ENCODE data around the gene ETNK1. TPM values are rescaled to one million over a fixed set of nuclear protein-coding genes. Genes with fewer than 3 reads are reported as not detected.

Gene ETNK1
- total RNA-seq, 2 experiments from 2014 or later, result 24.3 to 26.4 TPM

- H3K36me3 ChIP-seq (ENCODE audit: insufficient read depth, low read length), result peaks cover 17% of the 10 kb centered on the region
- TF ChIP-seq CTCF (IDR thresholded peaks at IDR 0.05), result no peak
- no peaks in the 10 kb centered on the region for H3K27me3 Mint-ChIP-seq
- no peaks in the 10 kb centered on the region for H3K4me1 ChIP-seq (ENCODE audit: insufficient read depth, low read length)
- H3K4me3 Mint-ChIP-seq, result no peak overlapping the region
- DNase-seq (no peak), ATAC-seq (ENCODE audit: poor library complexity) (no peak)
- H3K4me1 Mint-ChIP-seq (ENCODE audit: low read depth), result peaks cover 23% of the 10 kb centered on the region
- H3K4me3 ChIP-seq (ENCODE audit: low read length), result no peak overlapping the region
- intact Hi-C loops (cut with DNase I, micrococcal nuclease), result no loop called here
- no peaks in the 10 kb centered on the region for H3K9me3 ChIP-seq (ENCODE audit: control insufficient read depth in 1 of 2, insufficient read depth in 1 of 2, low read length in 2 of 2)
- no peak overlapping the region for H3K27ac ChIP-seq (ENCODE audit: low read depth in 1 of 2, low read length in 2 of 2)
- no peak overlapping the region for H3K27ac Mint-ChIP-seq
- peaks cover 65% of the 10 kb centered on the region for H3K36me3 Mint-ChIP-seq (ENCODE audit: low read depth)
- ChIA-PET CTCF (interaction anchor here (0.8 kb wide), 1 partner anchor 11 kb away, joined by 3 read pairs; no protein-coding TSS in a partner anchor), POLR2A (no interaction called here)
- H3K9me3 Mint-ChIP-seq, result no peaks in the 10 kb centered on the region
- H3K27me3 ChIP-seq (ENCODE audit: control insufficient read depth in 1 of 2, insufficient read depth in 2 of 2, low read length in 2 of 2), result no peaks in the 10 kb centered on the region
Observed at GRCh38 chr12:22683131-22683530, 58.2 kb downstream of the ETNK1 start.

- POLR2A ChIA-PET, result no interaction called here
- ATAC-seq (ENCODE audit: poor library complexity) (peak; percentile 41), DNase-seq (peak in 3 of 14 experiments; percentile 36 to 47 (median 45))
- H3K9me3 ChIP-seq (ENCODE audit: control insufficient read depth in 1 of 2, insufficient read depth in 1 of 2, low read length in 2 of 2), result no peaks in the 10 kb centered on the region
- CTCF ChIA-PET, result interaction anchor here (0.5 to 0.6 kb wide), 2 partner anchors 21 to 1747 kb away, joined by 3 read pairs; no protein-coding TSS in a partner anchor
- H3K4me3 Mint-ChIP-seq, result no peak overlapping the region
- peaks cover 16% of the 10 kb centered on the region for H3K4me1 Mint-ChIP-seq (ENCODE audit: low read depth)
- H3K4me3 ChIP-seq (ENCODE audit: low read length), result no peak overlapping the region
- H3K27ac ChIP-seq (ENCODE audit: low read depth in 1 of 2, low read length in 2 of 2), result no peak overlapping the region
- H3K4me1 ChIP-seq (ENCODE audit: insufficient read depth, low read length), result no peaks in the 10 kb centered on the region
- H3K9me3 Mint-ChIP-seq, result no peaks in the 10 kb centered on the region
- intact Hi-C loops (cut with DNase I, micrococcal nuclease), result no loop called here
- peak; percentile 74 for TF ChIP-seq CTCF (IDR thresholded peaks at IDR 0.05)
- no peaks in the 10 kb centered on the region for H3K27me3 Mint-ChIP-seq
- no peak overlapping the region for H3K27ac Mint-ChIP-seq
- H3K36me3 Mint-ChIP-seq (ENCODE audit: low read depth), result peaks cover 52% of the 10 kb centered on the region
- H3K27me3 ChIP-seq (ENCODE audit: control insufficient read depth in 1 of 2, insufficient read depth in 2 of 2, low read length in 2 of 2), result no peaks in the 10 kb centered on the region
- H3K36me3 ChIP-seq (ENCODE audit: insufficient read depth, low read length), result peaks cover 5% of the 10 kb centered on the region
Observed at GRCh38 chr12:22684140-22685118, 59.5 kb downstream of the ETNK1 start.

GRCh38 chr12:22686193-22686592 lies 61.2 kb downstream of the ETNK1 start:
- H3K27ac Mint-ChIP-seq, result no peak overlapping the region
- Histone ChIP-seq H3K27me3 (ENCODE audit: control insufficient read depth in 1 of 2, insufficient read depth in 2 of 2, low read length in 2 of 2) (no peaks in the 10 kb centered on the region), H3K4me1 (ENCODE audit: insufficient read depth, low read length) (no peaks in the 10 kb centered on the region), H3K36me3 (ENCODE audit: insufficient read depth, low read length) (no peaks in the 10 kb centered on the region), H3K9me3 (ENCODE audit: control insufficient read depth in 1 of 2, insufficient read depth in 1 of 2, low read length in 2 of 2) (no peaks in the 10 kb centered on the region), H3K27ac (ENCODE audit: low read depth in 1 of 2, low read length in 2 of 2) (no peak overlapping the region), H3K4me3 (ENCODE audit: low read length) (no peak overlapping the region)
- TF ChIP-seq CTCF (IDR thresholded peaks at IDR 0.05), result no peak
- no peaks in the 10 kb centered on the region for H3K9me3 Mint-ChIP-seq
- ATAC-seq (ENCODE audit: poor library complexity) (no peak), DNase-seq (no peak)
- peaks cover 16% of the 10 kb centered on the region for H3K4me1 Mint-ChIP-seq (ENCODE audit: low read depth)
- intact Hi-C loops (cut with DNase I, micrococcal nuclease), result no loop called here
- H3K36me3 Mint-ChIP-seq (ENCODE audit: low read depth), result peaks cover 38% of the 10 kb centered on the region
- ChIA-PET CTCF (no interaction called here), POLR2A (no interaction called here)
- no peaks in the 10 kb centered on the region for H3K27me3 Mint-ChIP-seq
- H3K4me3 Mint-ChIP-seq, result no peak overlapping the region

Data from CD4-positive, alpha-beta T cell (primary cell).